Right cardiac atrium (tissue), 5 donors: ENCODE results near the gene TMEM151A. TPM values are rescaled to one million over a fixed set of nuclear protein-coding genes. Genes with fewer than 3 reads are reported as not detected.

Experiments
- ATAC-seq, 2 donors: fragments of 200-7000 bp; cut with Tn5 transposase; one replicate each; pipeline versions ENCODE4 v1.8.0 to v1.9.1; 2020; ENCODE audit warnings: moderate library complexity in 2 of 2, mild to moderate bottlenecking in 1 of 2
- DNase-seq, 3 donors: peaks; one replicate each; pipeline ENCODE4 v3.0.0-alpha.2; 2020
- H3K27ac ChIP-seq: one replicate; pipeline ENCODE4 v1.5.1; 2013; ENCODE audit warnings: mild to moderate bottlenecking, low read length, control low read depth, moderate library complexity
- H3K27me3 ChIP-seq: one replicate; pipeline ENCODE4 v1.6.1; 2013; ENCODE audit not compliant: control insufficient read depth, insufficient read depth
- H3K4me1 ChIP-seq: one replicate; pipeline ENCODE4 v1.6.1; 2013; ENCODE audit warnings: low read length; ENCODE audit not compliant: control insufficient read depth, insufficient read depth
- H3K4me3 ChIP-seq: one replicate; pipeline ENCODE4 v1.5.1; 2013; ENCODE audit warnings: low read length, control low read depth
- H3K9me3 ChIP-seq: one replicate; pipeline ENCODE4 v1.6.1; 2013; ENCODE audit warnings: low read length; ENCODE audit not compliant: control insufficient read depth
- WGBS: extraction: QIAGEN DNeasy Blood & Tissue Kit; methylation state at CpG from one replicate; pipeline ENCODE4 v1.1.7; 2013; 5-methylcytosine and 5-hydroxymethylcytosine counted together
- intact Hi-C, 4 donors: fragments of 100-400 bp; cut with DNase I; formaldehyde crosslinking; loops; one replicate each; pipeline versions ENCODE4 v1.11.0 to v1.14.0; 2022 to 2023
- polyA plus RNA-seq: library from polyadenylated mRNA; stranded (reverse); fragments of 200-250 nt; gene quantifications from one replicate; pipeline ENCODE4 v1.2.3, GENCODE V29; 2013
- total RNA-seq, 4 donors: library from RNA; stranded (reverse); fragmentation: NEBNext Ultra II Directional; extraction: Animal tissue kit (Norgen Biotek cat#: 25700); gene quantifications; one replicate each; pipeline ENCODE4 v1.2.1, GENCODE V29; 2021
- donor health status: healthy with polysubstance abuse.
- donor health status: DM: no; HTN: yes; CAD: no.
- donor health status: DM: no; HTN: no; CAD: no.
- donor health status: DM: no; HTN: yes; CAD: no; lungs with severe emphysema.
- donor health status: DM: yes; HTN: yes; CAD: no.

TMEM151A gene
- total and polyA plus RNA-seq, 5 donors, result 0.20 to 0.45 (median 0.26) TPM

DNA sequence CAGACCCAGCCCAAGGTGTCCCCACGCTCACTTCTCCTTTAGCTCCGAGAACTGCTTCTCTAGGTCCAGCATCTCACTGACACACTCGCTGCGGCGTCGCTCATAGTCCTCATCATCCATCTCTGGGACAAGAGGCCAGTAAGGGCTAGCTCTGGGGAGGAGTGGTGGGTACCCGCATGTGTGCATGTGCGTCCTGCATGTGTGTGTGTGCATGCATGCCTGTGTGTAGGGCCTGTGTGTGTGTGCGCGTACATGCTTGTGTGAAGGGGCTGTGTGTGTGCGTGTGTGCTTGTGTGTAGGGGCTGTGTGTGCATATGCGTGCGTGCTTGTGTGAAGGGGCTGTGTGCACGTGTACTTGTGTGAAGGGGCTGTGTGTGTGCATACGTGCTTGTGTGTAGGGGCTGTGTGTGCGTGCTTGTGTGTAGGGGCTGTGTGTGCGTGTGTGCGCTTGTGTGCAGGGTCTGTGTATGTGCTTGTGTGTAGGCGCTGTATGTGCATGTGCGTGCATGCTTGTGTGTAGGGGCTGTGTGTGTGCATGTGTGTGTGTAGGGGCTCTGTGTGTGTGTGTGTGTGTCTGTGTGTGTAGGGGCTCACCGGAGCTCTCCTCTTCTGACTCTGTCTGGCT is 49.9 kb downstream of the TMEM151A start:
- intact Hi-C loops, result no loop called here
- ATAC-seq (no peak), DNase-seq (peak; percentile 5 to 27 (median 13))
- H3K4me1 ChIP-seq, result peaks cover 9% of the 10 kb centered on the region
- H3K9me3 ChIP-seq, result no peaks in the 10 kb centered on the region
- no peak overlapping the region for H3K27ac ChIP-seq
- no peaks in the 10 kb centered on the region for H3K27me3 ChIP-seq
- H3K4me3 ChIP-seq, result no peak overlapping the region
- WGBS, result 94% methylated on average over 21 of the region's 21 CpGs

DNA sequence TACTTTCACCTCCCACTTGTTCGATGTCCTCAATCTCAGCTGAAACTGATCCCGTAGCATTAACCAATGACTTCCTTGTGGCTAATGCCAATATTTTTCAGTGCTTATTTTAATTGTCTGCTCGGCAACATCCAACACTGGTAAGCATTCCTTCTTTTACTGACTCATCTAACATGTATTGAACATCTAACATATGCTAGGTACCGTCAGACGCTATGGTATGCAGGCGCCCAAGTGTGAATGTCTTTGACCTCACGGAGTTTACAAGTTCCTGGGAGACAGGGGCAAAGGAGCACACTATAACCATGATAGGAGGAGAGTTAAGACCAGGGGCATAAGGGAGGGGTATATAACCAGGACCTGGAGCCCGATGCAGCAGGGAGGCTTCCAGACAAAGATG is 51.5 kb downstream of the TMEM151A start:
- intact Hi-C loops, result no loop called here
- Histone ChIP-seq H3K27me3 (no peaks in the 10 kb centered on the region), H3K4me3 (no peak overlapping the region), H3K27ac (no peak overlapping the region), H3K4me1 (peaks cover 9% of the 10 kb centered on the region), H3K9me3 (no peaks in the 10 kb centered on the region)
- DNase-seq (peak in 1 of 3 donors; percentile 27), ATAC-seq (no peak)
- 92% methylated on average over 8 of the region's 8 CpGs for WGBS

GRCh38 chr11:66344550-66345315 is 53.0 kb downstream of the TMEM151A start, which contains the start of gene BRMS1:
TSS of gene BRMS1 (minus strand) at chr11:66345104. CDS start at chr11:66342234, 2,870 bp downstream.
- H3K27me3 ChIP-seq, result no peaks in the 10 kb centered on the region
- peak; percentile 99 to 100 (median 99) for DNase-seq
- ATAC-seq, result peak; percentile 91
- H3K4me3 ChIP-seq, result peak within 1 kb of the TSS; percentile 81
- no peaks in the 10 kb centered on the region for H3K9me3 ChIP-seq
- H3K4me1 ChIP-seq, result peaks cover 9% of the 10 kb centered on the region
- intact Hi-C loops, result no loop called here
- H3K27ac ChIP-seq, result peak within 1 kb of the TSS; percentile 81
- WGBS, result under 1% methylated on average over 59 of the region's 59 CpGs

DNA sequence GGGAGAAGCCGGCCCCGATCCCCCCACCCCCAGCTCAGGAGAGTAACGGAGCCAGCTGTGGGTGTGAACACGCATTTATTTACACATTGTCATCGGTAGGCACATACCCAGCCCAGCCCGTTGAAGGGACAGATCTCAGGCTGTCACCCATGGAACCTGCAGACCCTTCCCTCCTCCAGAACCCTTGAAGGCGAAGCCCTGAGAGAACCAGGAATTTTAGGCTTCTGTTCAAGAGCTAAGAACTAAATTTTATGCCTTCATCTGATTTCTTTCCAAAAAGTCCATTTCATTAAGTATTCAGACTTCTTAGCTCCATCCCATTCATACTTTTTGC is 53.6 kb downstream of the TMEM151A start:
- ATAC-seq (no peak), DNase-seq (no peak)
- H3K27me3 ChIP-seq, result no peaks in the 10 kb centered on the region
- H3K9me3 ChIP-seq, result no peaks in the 10 kb centered on the region
- H3K27ac ChIP-seq, result peak overlapping the region; percentile 81
- intact Hi-C loops, result no loop called here
- H3K4me1 ChIP-seq, result peaks cover 9% of the 10 kb centered on the region
- peak overlapping the region; percentile 81 for H3K4me3 ChIP-seq
- WGBS, result 5% methylated on average over 7 of the region's 7 CpGs

Other genes with a start within 250 kb of the TMEM151A start
- gene GAL3ST3, start 242.7 kb upstream of the TMEM151A start, total RNA-seq, result 10 to 100 TPM; 10.8 to 13.6 (median 12.1) TPM
- gene GAL3ST3, start 242.7 kb upstream of the TMEM151A start, polyA plus RNA-seq, result 8.9 TPM
- 10 to 100 TPM; 84.4 to 97.7 (median 91.7) TPM for gene SF3B2, start 239.5 kb upstream of the TMEM151A start, total RNA-seq
- gene SF3B2, start 239.5 kb upstream of the TMEM151A start, polyA plus RNA-seq, result 62.1 TPM
- gene PACS1, start 221.6 kb upstream of the TMEM151A start, total RNA-seq, result 10 to 100 TPM; 48.3 to 82.5 (median 56.5) TPM
- 30.9 TPM for gene PACS1, start 221.6 kb upstream of the TMEM151A start, polyA plus RNA-seq
- gene KLC2, start 34.2 kb upstream of the TMEM151A start, total RNA-seq, result 10 to 100 TPM; 27.8 to 33.4 (median 30.6) TPM
- 34.7 TPM for gene KLC2, start 34.2 kb upstream of the TMEM151A start, polyA plus RNA-seq
- gene RAB1B, start 23.3 kb upstream of the TMEM151A start, total RNA-seq, result 100 to 1,000 TPM; 114 to 129 (median 125) TPM
- gene RAB1B, start 23.3 kb upstream of the TMEM151A start, polyA plus RNA-seq, result 170 TPM
- under 1 TPM in 2 of 4 donors, not detected in 2; 0.25 to 0.47 TPM for gene CNIH2, start 13.7 kb upstream of the TMEM151A start, total RNA-seq
- 0.23 TPM for gene CNIH2, start 13.7 kb upstream of the TMEM151A start, polyA plus RNA-seq
- gene YIF1A, start 2.8 kb upstream of the TMEM151A start, total RNA-seq, result 10 to 100 TPM; 48.0 to 65.3 (median 50.5) TPM
- gene YIF1A, start 2.8 kb upstream of the TMEM151A start, polyA plus RNA-seq, result 56.1 TPM
- gene CD248, start 25.1 kb downstream of the TMEM151A start, total RNA-seq, result 10 to 100 TPM; 10.5 to 22.9 (median 21.9) TPM
- 12.0 TPM for gene CD248, start 25.1 kb downstream of the TMEM151A start, polyA plus RNA-seq
- gene RIN1, start 44.5 kb downstream of the TMEM151A start, total RNA-seq, result 1 to 10 TPM; 2.0 to 3.8 (median 2.2) TPM
- 1.6 TPM for gene RIN1, start 44.5 kb downstream of the TMEM151A start, polyA plus RNA-seq
- 10 to 100 TPM; 12.7 to 19.8 (median 15.0) TPM for gene BRMS1, start 53.2 kb downstream of the TMEM151A start, total RNA-seq
- 26.0 TPM for gene BRMS1, start 53.2 kb downstream of the TMEM151A start, polyA plus RNA-seq
- gene B4GAT1, start 55.7 kb downstream of the TMEM151A start, total RNA-seq, result 10 to 100 TPM; 43.9 to 67.1 (median 57.0) TPM
- gene B4GAT1, start 55.7 kb downstream of the TMEM151A start, polyA plus RNA-seq, result 60.2 TPM
- 10 to 100 TPM; 18.7 to 33.2 (median 30.0) TPM for gene SLC29A2, start 79.9 kb downstream of the TMEM151A start, total RNA-seq
- 24.3 TPM for gene SLC29A2, start 79.9 kb downstream of the TMEM151A start, polyA plus RNA-seq
- under 1 TPM; 0.09 to 0.84 (median 0.14) TPM for gene NPAS4, start 129.1 kb downstream of the TMEM151A start, total RNA-seq
- 0.84 TPM for gene NPAS4, start 129.1 kb downstream of the TMEM151A start, polyA plus RNA-seq
- gene MRPL11, start 147.0 kb downstream of the TMEM151A start, total RNA-seq, result 10 to 100 TPM; 47.5 to 53.0 (median 50.1) TPM
- gene MRPL11, start 147.0 kb downstream of the TMEM151A start, polyA plus RNA-seq, result 62.6 TPM
- 10 to 100 TPM in 3 of 4 donors, 1 to 10 TPM in 1; 9.9 to 14.2 (median 12.8) TPM for gene PELI3, start 175.0 kb downstream of the TMEM151A start, total RNA-seq
- 12.8 TPM for gene PELI3, start 175.0 kb downstream of the TMEM151A start, polyA plus RNA-seq
- 10 to 100 TPM in 3 of 4 donors, 1 to 10 TPM in 1; 9.5 to 16.2 (median 14.7) TPM for gene DPP3, start 188.5 kb downstream of the TMEM151A start, total RNA-seq
- 10.5 TPM for gene DPP3, start 188.5 kb downstream of the TMEM151A start, polyA plus RNA-seq
- gene BBS1, start 218.7 kb downstream of the TMEM151A start, total RNA-seq, result 10 to 100 TPM; 19.3 to 25.2 (median 21.4) TPM
- 12.4 TPM for gene BBS1, start 218.7 kb downstream of the TMEM151A start, polyA plus RNA-seq